Spleen (tissue), 11 donors: ENCODE results near the gene TRIM69. TPM values are rescaled to one million over a fixed set of nuclear protein-coding genes. Genes with fewer than 3 reads are reported as not detected.

Experiments used
- DNase-seq: peaks from one replicate; pipeline ENCODE4 v3.0.0-alpha.2; 2020
- H3K27ac ChIP-seq, 8 donors: fragments of 200-600 bp; sonication (generic) in 7 of 8; 1 replicate in 4 of 8; 2 replicates in 4 of 8; pipeline versions ENCODE4 v1.5.0 to v1.8.0; 2016 to 2021; ENCODE audit warnings: inconsistent platforms in 4 of 8, mild to moderate bottlenecking in 4 of 8, moderate library complexity in 1 of 8
- H3K27me3 ChIP-seq, 7 donors: fragments of 200-600 bp; sonication (generic) in 6 of 7; replicated peaks in 1 of 7; 1 replicate in 4 of 7; 2 replicates in 3 of 7; pipeline versions ENCODE4 v1.5.0 to v1.8.0; 2016 to 2021; ENCODE audit warnings: inconsistent platforms in 3 of 7, mild to moderate bottlenecking in 1 of 7
- H3K36me3 ChIP-seq, 6 donors: fragments of 200-600 bp; sonication (generic) in 5 of 6; 1 replicate in 4 of 6; 2 replicates in 2 of 6; pipeline versions ENCODE4 v1.5.0 to v1.8.0; 2016 to 2021; ENCODE audit warnings: inconsistent platforms in 2 of 6
- H3K4me1 ChIP-seq, 6 donors: fragments of 200-600 bp; sonication (generic) in 5 of 6; 1 replicate in 3 of 6; 2 replicates in 3 of 6; pipeline versions ENCODE4 v1.5.0 to v1.8.0; 2016 to 2021; ENCODE audit warnings: inconsistent platforms in 3 of 6
- H3K4me3 ChIP-seq, 8 donors: fragments of 200-600 bp; sonication (generic) in 7 of 8; 1 replicate in 4 of 8; 2 replicates in 4 of 8; pipeline versions ENCODE4 v1.5.0 to v1.8.0; 2016 to 2021; ENCODE audit warnings: inconsistent platforms in 4 of 8, mild to moderate bottlenecking in 4 of 8, moderate library complexity in 2 of 8
- H3K9me3 ChIP-seq, 8 donors: fragments of 200-600 bp; sonication (generic) in 7 of 8; 1 replicate in 4 of 8; 2 replicates in 4 of 8; pipeline versions ENCODE4 v1.5.0 to v1.8.0; 2016 to 2021; ENCODE audit warnings: inconsistent platforms in 4 of 8
- POLR2A ChIP-seq, 3 donors: fragments of 450-650 bp; IDR thresholded peaks; one replicate each; pipeline ENCODE4 v1.5.1; 2017; ENCODE audit warnings: antibody characterized with exemption in 3 of 3, mild to moderate bottlenecking in 1 of 3
- POLR2AphosphoS5 ChIP-seq, 3 donors: sonication (generic); formaldehyde crosslinking; IDR thresholded peaks; one replicate each; pipeline ENCODE4 v1.5.1; 2017; ENCODE audit warnings: antibody characterized with exemption in 3 of 3
- WGBS, 5 donors: extraction: QIAGEN DNeasy Blood & Tissue Kit in 3 of 5; methylation state at CpG; one replicate each; pipeline versions ENCODE4 v1.1.5 to v1.1.7; 2013 to 2018; 5-methylcytosine and 5-hydroxymethylcytosine counted together
- intact Hi-C: fragments of 100-400 bp; cut with DNase I; formaldehyde crosslinking; loops from one replicate; pipeline ENCODE4 v1.15.0; 2023; ENCODE audit warnings: low total_unique reads
- polyA plus RNA-seq, 3 donors: library from polyadenylated mRNA; stranded (reverse); fragments of 200-250 nt; gene quantifications; one replicate each; pipeline ENCODE4 v1.2.1, GENCODE V29; 2013
- total RNA-seq, 7 donors: library from RNA; depleted of rRNA in 3 of 7; stranded (reverse); fragments of >200 nt in 3 of 7; fragmentation: NEBNext Ultra II Directional in 4 of 7; extraction: Animal tissue kit (Norgen Biotek cat#: 25700) in 4 of 7; gene quantifications; one replicate each; pipeline versions ENCODE4 v1.1.0 to v1.2.1, GENCODE V29; 2016 to 2021
- TF ChIP-seq, protein P1 (sequence below), 11 experiments: fragments of 200-600 bp in 7 of 11; fragments of 450-650 bp in 4 of 11; sonication (generic) in 4 of 11; IDR thresholded peaks in 8 of 11; conservative IDR thresholded peaks in 3 of 11; 1 replicate in 7 of 11; 2 replicates in 4 of 11; pipeline versions ENCODE4 v1.4.0 to v1.8.0; 2016 to 2021; ENCODE audit warnings: antibody characterized with exemption in 11 of 11, inconsistent platforms in 4 of 11, mild to moderate bottlenecking in 1 of 11
- donor health status: healthy with polysubstance abuse.
- donor health status: DM: no; HTN: no; CAD: no; lungs with moderate emphysema.
- donor health status: DM: no; HTN: no; CAD: no.
- donor health status: Bipolar disorder and iron deficiency.
- donor health status: healthy.
- donor health status: DM: no; HTN: no; CAD: no.
- donor health status: DM: yes; HTN: yes; CAD: no.

The TRIM69 gene
- total and polyA plus RNA-seq, 10 donors: 16.4 to 54.9 (median 44.7) TPM

DNA sequence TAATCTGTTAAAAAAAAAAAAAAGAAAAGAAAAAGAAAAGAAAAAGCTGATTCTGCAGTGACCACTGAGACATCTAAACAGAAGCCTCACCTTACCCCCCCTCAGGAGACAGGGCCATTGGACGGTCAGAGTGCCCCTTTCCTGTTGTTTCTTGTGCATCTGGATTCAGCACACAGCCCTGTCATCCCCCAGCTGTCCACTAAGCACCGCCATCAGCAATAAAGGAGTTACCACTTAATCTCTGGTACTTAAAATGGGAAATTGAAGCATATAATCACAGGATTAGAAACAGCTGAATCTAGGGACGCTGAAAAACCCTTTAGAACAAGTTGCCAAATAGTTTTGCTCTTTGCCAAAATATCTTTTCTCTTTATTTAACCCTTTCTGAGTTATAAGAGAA lies 62.5 kb downstream of the TRIM69 start:
- no peak for DNase-seq
- WGBS, 5 donors: 32 to 53% (median 38%) methylated on average over 3 of the region's 3 CpGs
- H3K4me3 ChIP-seq: no peak overlapping the region
- TF ChIP-seq POLR2A (IDR thresholded peaks at IDR 0.05) (no peak), POLR2AphosphoS5 (IDR thresholded peaks at IDR 0.05) (no peak)
- TF ChIP-seq, protein P1, sequence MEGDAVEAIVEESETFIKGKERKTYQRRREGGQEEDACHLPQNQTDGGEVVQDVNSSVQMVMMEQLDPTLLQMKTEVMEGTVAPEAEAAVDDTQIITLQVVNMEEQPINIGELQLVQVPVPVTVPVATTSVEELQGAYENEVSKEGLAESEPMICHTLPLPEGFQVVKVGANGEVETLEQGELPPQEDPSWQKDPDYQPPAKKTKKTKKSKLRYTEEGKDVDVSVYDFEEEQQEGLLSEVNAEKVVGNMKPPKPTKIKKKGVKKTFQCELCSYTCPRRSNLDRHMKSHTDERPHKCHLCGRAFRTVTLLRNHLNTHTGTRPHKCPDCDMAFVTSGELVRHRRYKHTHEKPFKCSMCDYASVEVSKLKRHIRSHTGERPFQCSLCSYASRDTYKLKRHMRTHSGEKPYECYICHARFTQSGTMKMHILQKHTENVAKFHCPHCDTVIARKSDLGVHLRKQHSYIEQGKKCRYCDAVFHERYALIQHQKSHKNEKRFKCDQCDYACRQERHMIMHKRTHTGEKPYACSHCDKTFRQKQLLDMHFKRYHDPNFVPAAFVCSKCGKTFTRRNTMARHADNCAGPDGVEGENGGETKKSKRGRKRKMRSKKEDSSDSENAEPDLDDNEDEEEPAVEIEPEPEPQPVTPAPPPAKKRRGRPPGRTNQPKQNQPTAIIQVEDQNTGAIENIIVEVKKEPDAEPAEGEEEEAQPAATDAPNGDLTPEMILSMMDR (IDR thresholded peaks at IDR 0.05 in 8 of 11, conservative IDR thresholded peaks at IDR 0.05 in 3 of 11): peak in 1 of 11 experiments; percentile 30
- H3K27me3 ChIP-seq: no peaks in the 10 kb centered on the region
- intact Hi-C loops: no loop called here
- no peak overlapping the region for H3K27ac ChIP-seq
- H3K9me3 ChIP-seq: no peaks in the 10 kb centered on the region
- H3K36me3 ChIP-seq: no peaks in the 10 kb centered on the region
- H3K4me1 ChIP-seq: peaks cover 0 to 9% (median 0%) of the 10 kb centered on the region in 6 donors

GRCh38 chr15:44801364-44801763 lies 65.0 kb downstream of the TRIM69 start:
- TF ChIP-seq POLR2AphosphoS5 (IDR thresholded peaks at IDR 0.05) (no peak), POLR2A (IDR thresholded peaks at IDR 0.05) (no peak)
- TF ChIP-seq, protein P1 (IDR thresholded peaks at IDR 0.05 in 8 of 11, conservative IDR thresholded peaks at IDR 0.05 in 3 of 11): no peak
- WGBS, 5 donors: 53 to 92% (median 75%) methylated on average over 5 of the region's 5 CpGs
- no peaks in the 10 kb centered on the region for H3K36me3 ChIP-seq

DNA sequence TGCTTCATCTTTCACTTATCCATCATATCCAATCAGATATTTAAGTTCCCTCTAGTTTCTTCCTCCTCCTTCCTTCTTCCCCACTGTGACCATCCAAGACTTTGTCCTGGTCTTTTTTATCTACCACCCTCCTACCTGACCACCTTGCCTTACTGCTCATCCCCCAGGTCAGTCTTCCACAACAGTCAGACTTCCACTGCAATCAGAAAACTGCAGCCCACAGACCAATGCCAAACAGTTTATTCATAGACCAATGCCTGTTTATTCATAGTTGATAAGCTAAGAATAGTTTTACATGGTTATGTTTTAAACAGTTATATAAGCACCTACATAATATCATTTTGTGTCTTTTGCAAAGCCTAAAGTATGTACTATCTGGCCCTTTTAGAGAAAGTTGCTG lies 65.5 kb downstream of the TRIM69 start:
- Histone ChIP-seq H3K9me3 (no peaks in the 10 kb centered on the region), H3K27ac (peak overlapping the region in 1 of 8 donors; percentile 70), H3K4me1 (peaks cover 0 to 9% (median 0%) of the 10 kb centered on the region in 6 donors), H3K27me3 (no peaks in the 10 kb centered on the region), H3K36me3 (no peaks in the 10 kb centered on the region), H3K4me3 (no peak overlapping the region)
- no peak for DNase-seq
- intact Hi-C loops: no loop called here
- no peak for TF ChIP-seq POLR2AphosphoS5 (IDR thresholded peaks at IDR 0.05)
- no peak for TF ChIP-seq POLR2A (IDR thresholded peaks at IDR 0.05)
- TF ChIP-seq, protein P1 (IDR thresholded peaks at IDR 0.05 in 8 of 11, conservative IDR thresholded peaks at IDR 0.05 in 3 of 11): no peak

More at GRCh38 chr15:44801364-44801763, 65.0 kb downstream of the TRIM69 start:
- Histone ChIP-seq H3K9me3 (no peaks in the 10 kb centered on the region), H3K27ac (peak overlapping the region in 1 of 8 donors; percentile 70), H3K27me3 (no peaks in the 10 kb centered on the region), H3K4me3 (no peak overlapping the region), H3K4me1 (peaks cover 0 to 9% (median 0%) of the 10 kb centered on the region in 6 donors)
- DNase-seq: no peak
- intact Hi-C loops: no loop called here

- peaks cover 0 to 9% (median 0%) of the 10 kb centered on the region in 6 donors for H3K4me1 ChIP-seq
- no peaks in the 10 kb centered on the region for H3K9me3 ChIP-seq
- peak overlapping the region in 1 of 8 donors; percentile 70 for H3K27ac ChIP-seq
- H3K4me3 ChIP-seq: no peak overlapping the region
- DNase-seq: no peak
- no peaks in the 10 kb centered on the region for H3K36me3 ChIP-seq
- no peak for TF ChIP-seq POLR2AphosphoS5 (IDR thresholded peaks at IDR 0.05)
- no peak for TF ChIP-seq POLR2A (IDR thresholded peaks at IDR 0.05)
- TF ChIP-seq, protein P1 (IDR thresholded peaks at IDR 0.05 in 8 of 11, conservative IDR thresholded peaks at IDR 0.05 in 3 of 11): no peak
- H3K27me3 ChIP-seq: no peaks in the 10 kb centered on the region
- intact Hi-C loops: no loop called here
- 53 to 77% (median 74%) methylated on average over 1 of the region's 1 CpG for WGBS, 5 donors
Measured at GRCh38 chr15:44802336-44802735, 66.0 kb downstream of the TRIM69 start.
